Stimulated activated CD4-positive, alpha-beta T cell treated with anti-CD3 and anti-CD28 coated beads, Interleukin-1b, Interleukin-23, amount 100 ng/mL, for 48 hours (primary cell): ENCODE results near the gene GNB1L.
A peak's percentile ranks its signal among the peaks of the same experiment; 100 is the strongest.

Experiments used
- DNase-seq: peaks from one replicate; pipeline ENCODE4 v3.0.0-alpha.2; 2020

GNB1L gene

GRCh38 chr22:19859861-19860510 is 5.3 kb upstream of the GNB1L start:
- no peak for DNase-seq

DNA sequence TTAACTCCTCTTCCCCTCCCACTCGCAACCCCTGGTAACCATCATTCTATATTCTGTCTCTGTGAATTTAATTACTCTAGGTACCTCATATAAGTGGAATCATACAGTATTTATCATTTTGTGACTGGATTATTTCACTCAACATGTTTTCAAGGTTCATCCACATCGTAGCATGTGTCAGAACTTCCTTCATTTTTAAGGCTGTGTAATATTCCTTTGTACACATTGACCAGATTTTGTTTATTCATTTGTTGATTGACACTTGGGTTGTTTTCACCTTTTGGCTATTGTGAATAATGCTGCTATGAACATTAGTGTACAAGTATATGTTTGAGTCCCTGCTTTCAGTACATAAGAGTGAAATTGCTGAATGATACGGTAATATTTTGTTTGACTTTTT is 2.7 kb upstream of the GNB1L start:
- no peak for DNase-seq

DNA sequence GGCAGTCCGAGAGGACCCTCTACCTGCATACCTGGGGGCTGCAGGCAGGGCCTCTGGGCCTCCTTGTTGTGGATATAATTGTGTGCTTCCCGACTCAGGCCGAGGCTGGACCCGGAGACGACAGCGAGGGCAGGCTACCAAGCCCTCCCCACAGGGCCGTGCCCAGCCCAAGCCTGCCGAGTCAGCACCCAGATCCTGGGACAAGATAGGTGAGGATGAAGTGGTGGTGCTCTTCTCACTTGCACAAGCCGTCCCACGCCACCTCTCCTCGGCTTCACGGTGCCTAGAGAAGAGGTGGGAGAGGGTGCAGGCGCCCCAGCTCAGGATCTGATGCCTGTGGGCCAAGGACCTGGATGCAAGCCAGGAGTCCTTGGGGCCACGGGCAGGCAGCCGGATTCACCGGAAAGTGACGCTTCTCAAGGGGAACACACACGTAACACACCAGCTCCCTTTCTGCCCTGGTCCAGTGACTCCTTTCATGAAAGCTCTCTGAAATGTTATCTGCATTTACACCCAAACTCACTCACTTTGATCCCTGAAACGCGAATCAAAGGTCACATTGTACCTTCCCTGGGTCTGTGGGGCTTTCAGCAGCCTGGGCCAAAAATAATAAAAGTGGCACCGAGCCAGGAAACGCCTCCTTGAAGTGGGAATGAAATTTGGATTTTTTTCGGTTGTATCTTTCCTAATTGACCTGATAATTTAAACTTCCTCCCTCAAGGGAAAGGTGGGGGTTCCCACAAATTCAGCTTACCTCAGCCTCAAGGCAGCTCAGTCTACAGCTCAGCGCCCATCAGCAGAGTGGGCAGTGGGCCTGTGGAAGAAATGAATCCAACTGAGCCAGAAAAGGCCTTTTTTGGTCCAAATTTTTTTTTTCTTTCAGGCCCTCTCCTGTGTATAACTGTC is 1.1 kb upstream of the GNB1L start:
- peak; percentile 83 for DNase-seq

DNA sequence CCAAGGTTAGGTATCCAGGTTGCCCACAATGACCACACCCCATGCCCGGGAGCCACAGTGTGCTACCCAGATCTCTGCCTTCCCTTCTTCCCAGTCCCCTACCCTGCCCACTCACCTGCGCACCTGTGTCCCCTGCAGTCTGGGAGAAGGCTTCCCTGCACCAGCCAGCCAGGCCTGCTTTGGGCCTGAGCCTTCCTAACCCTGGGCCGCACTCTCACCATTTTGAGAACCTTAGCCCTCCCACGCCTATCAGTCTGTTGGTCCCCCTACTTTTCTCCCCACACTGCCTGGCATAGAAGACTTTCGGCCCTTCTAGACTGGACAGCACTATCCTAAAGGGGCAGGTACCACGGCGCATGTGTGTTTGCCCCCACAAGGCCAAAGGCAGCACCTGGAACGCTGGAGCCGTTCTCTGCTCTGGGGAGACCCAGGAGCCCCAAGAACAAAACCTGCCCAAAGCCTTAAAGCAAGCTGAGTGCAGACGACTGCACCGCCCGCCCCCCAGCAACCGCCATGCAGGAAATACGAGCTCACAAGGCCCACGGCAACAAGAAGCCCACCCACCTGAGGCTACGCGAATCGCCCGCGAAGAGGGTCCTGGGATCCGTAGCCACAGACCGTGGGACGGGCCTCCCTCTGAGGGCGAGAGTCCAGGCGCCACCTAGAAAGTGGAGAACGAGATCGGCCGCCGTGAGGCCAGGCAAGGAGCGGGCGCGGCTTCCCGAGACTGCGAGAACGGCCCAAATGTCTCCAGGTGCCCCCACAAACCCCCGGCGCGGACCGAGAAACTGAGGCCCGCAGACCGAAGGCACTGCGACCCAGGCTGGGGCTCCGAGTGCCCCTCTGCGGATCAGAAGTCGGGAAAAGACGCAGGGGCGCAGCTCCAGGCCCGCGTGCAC is 546 bp downstream of the GNB1L start:
- no peak for DNase-seq

- DNase-seq, result no peak
These were observed 1.4 kb downstream of the GNB1L start for GRCh38 chr22:19853058-19853878.

GRCh38 chr22:19852177-19852781 is 2.4 kb downstream of the GNB1L start:
- DNase-seq, result no peak

DNA sequence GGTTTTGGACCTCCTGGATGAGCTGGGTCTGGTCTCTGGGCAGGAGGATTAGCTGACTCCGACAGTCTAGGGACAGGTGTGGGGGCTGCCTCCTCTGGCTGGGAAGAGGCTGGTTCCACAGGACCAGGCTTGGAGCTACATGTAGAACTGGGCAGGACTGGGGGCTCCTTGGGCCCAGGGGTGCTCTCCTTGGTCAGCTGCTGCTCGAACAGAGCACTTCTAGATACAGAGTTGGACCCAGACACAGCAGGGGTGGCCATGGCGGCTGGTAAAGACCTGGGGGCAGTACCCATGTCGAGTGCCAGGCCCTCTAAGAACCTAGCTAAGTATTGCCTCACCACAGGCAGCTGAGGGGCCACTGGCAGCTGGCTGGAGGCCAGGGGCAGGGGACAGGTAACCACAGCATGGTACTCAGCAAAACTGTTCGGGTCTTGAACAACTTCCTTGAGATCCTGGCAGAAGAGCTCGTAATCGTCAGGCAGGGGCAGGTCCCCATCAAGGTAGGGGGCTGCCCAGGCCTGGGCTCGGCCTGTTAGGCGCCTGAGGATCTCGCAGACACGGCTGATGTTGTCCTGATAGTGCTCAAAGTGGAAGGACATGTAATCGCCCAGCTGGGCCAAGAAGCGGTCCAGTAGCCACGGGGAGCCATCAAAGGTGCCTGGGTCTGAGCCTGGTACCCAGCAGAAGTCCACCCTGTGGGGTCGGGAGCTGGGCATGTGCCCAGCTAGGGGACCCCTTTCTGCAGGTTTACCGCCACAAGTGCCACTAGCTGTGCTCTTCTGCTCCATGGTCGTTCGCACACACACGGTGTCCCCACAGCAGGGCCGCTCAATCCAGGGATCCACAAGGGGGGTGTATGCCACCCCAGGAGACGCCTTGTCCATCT is 3.1 kb downstream of the GNB1L start:
- DNase-seq, result no peak

DNA sequence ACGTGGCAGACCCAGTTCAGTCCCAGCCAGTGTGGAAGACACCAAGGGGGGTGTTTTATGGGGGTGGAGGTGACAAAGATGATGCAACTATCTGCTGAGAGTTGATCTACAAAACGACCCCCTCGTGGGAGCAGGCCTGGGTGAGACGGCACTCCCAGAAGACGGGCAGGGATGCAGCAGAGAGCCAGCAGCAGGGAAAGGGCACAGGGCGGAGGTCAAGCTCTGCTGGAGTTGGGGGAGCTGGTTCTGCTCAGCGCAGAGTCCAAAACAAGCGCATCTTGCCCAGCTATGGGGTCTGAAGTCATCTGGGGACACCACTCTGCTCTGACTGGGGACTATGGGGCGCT is 3.9 kb downstream of the GNB1L start:
- no peak for DNase-seq

DNA sequence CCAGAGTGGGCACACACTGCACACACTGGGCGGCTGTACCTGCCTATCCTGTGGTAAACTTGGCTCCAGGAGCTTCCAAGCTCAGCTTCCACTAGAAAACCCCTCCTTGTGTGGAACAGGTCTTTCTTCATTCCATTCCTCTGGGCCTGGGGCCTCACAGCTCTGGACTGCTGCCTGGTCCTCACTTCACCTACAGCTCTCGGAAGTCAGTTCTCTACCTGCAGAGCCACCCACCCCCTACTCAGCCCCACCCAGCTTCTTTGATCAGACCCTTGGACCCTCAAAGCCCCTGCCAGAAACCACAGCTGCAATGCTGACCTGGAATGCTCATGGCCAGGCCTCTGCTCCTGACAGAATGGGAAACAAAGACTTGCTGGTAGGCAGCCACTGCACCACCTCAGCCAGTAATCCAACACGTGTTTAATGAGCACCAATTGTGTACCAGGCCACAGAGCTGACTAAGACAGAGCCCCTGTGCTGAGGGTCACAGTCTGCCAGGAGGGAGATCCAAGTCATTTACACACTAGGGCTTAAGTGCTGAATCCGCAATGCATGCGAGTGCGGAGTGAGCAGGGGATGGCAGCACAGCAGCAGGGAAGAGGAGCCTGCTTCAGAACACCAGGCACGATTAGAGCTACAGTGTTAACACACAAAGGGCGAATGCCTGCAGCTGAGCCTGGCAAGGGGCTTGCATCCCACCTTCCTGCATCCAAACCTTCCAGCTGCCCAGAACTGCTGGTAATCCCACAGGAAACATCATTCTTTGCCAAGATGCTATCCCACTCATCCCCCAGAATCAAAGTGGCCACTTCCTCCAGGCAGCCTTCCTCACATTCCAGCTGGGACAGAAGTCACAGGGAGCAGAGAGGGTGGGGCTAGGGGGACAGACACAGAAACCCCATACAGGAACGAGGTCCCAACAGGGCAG is 4.6 kb downstream of the GNB1L start:
- DNase-seq, result no peak

DNA sequence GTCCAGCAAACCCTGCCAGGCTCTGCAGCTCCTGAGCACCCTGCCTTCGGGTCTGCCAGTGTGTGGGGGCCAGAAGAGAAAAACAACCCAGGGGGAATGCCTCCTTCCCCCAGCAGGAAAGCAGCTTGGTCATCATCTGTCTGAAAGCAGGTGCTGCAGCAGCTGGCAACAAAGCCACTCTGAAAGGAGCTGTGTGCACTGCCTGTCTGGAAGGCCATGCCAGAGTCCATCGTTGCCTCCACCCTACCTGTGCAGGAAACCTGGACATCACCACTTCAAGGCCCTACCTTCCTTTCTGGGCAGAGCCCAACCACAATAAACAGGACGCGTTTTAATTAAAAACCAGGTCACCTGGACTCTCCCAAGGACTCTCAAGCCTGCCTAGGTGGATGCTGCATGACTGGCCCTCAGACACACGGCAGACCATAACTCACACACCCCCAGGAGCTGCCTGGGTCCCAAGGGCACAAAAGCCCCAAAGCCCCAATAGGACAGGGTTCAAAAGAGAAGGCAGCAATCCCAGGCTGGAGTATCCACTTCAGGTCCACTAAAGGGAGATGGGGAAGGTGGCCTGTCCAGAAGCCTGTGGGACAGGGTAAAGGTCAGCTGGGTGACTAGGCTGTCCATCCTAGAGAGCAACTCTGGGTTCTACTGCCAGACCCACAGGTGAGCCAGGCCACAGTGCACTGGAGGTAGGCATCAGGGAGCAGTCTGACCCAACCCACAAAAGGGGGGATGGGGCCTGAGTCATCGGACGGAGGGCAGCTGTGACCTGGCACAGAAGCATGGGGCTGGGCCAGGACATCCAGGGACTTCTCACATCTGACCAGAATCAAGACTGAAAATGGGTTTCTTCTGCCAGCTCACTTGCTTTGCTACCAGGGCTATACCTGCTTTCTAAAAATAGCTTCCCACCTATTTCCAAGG is 6.1 kb downstream of the GNB1L start:
- no peak for DNase-seq

- no peak for DNase-seq
These were observed 7.4 kb downstream of the GNB1L start for GRCh38 chr22:19847345-19847632.

DNA sequence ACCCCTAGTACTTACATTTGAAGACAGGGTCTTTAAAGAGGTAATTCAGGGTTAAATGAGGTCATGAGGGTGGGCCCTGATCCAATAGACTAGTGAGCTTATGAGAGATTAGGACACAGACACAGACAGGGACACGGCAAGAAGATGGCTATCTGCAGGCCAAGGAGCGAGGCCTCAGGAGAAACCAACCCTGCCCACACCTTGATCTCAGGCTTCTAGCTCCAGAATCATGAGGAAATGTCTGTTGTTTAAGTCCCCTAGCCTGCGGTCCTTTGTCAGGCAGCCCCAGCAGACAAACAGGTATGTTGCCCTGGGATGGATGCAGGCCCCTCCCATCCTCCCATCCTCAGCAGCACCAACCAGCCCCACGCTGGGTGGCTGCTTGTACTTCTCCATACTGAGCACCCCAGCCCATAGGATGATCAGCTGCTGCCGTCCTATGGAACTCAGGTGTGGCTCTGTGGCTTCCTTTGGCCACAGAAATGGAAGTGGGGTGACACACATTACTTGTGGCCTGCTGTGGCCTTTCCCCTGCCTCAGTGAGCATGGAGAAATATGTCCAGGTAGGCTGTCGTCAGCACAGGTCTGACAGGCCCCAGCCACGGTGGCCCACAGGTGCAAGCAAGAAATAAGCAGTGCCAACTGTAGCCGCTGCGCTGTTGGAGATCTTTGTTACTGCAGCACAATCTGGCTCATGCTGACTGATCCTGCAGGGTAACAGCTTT is 7.9 kb downstream of the GNB1L start:
- DNase-seq, result no peak

DNA sequence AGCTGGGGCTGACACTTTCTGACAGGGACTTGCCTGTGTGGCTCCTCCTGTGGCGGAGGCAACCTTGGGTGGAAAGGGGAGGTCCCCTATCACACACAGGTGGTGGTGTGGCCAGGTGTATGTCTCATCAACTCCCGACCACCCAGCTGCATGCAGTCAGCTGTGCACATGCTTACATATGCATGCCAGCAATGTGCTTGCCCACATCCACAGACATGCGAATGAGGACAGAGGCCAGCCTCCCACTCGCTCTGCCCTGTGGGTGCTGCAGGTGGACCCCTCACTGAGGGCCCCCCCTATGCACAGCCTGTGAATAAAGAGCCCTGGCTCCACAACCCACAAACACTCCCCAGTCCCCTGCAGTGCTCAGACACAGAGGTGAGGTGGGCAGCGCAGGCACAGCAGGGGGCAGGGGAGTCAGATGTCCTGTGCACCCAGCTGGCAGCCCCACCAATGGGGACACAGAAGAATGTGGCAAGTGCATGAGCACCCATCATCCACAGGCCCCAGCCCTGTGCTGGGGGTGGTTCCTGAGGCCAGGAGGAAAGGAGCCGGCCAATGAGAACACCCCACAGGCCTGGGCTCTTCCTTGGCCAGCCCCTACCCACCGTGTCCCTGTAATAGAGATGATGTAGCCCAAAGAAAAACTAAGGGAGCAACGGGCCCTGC is 9.5 kb downstream of the GNB1L start:
- DNase-seq, result no peak

GRCh38 chr22:19844377-19845053 is 10.2 kb downstream of the GNB1L start:
- no peak for DNase-seq

DNA sequence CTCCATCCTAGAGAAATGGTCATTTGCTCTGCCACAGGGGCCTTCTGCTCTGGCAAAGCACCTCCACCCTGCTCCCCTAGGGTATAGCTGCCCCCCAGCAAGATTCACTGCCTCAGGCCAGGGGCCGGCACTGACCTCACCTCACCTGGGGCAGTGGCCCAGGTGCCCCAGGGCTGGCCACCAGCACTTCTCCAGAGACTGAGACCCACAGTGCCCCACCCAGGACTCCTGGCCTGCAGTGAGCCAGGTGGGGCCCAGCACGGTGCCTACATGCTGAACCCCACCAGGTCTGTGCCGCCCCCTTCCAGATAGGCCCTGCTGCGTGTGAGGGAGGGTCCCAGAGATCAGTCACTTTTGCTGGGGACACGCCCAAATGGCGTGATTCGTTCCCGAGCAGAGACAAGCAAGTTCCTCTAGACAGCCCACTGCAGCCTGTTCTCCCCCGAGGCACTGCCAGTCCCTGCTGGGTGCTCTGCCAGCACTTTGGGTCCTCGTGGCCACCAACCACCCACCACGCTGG is 10.8 kb downstream of the GNB1L start:
- no peak for DNase-seq

- no peak for DNase-seq
These were observed 11.4 kb downstream of the GNB1L start for GRCh38 chr22:19843107-19843856.
